ENCODE results near the gene SCNN1A. TPM values are rescaled to one million over a fixed set of nuclear protein-coding genes. Genes with fewer than 3 reads are reported as not detected.

The SCNN1A gene
- total RNA-seq, 1 donor from 2014 or later, result not detected

DNA sequence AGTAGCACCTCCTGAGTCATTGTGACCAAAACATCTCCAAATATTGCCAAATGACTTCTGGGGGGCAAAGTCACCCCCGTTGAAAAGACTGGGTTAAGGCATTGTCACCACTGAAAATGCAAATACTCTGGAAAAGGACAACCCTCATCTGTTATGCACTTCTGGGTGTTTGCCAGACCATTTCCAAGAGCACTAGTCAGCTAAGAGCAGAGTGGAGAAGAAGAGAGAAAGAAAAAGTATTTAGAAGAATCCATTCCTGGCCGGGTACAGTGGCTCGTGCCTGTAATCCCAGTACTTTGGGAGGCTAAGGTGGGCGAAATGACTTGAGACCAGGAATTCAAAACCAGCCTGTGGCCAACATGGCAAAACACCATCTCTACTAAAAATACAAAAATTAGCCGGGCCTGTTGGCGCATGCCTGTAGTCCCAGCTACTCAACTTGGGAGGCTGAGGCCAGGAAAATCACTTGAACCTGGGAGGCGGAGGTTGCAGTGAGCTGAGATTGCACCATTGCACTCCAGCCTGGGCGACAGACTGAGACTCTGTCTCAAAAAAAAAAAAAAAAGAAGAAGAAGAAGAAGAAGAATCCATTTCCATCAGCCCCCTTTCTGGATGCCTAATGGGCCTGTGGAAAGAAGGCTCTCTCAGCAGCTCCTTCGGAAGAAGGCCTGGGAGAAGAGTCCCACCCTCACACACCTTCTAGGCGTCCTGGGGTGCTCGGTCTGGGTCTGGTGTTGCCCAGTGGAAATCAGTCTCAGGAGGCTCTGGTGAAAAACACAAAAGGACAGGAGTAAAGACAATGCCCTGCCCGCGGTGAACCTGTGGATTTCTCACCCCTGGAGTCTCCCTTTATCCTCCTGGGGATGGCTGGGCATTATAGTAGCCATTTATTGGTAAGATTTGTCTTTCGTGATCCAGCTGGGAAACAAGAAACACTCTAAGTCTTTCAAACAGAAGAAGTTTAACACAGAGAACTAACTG lies 5.1 kb upstream of the SCNN1A start:
- H3K4me1 Mint-ChIP-seq (ENCODE audit: low read depth), result peaks cover 9% of the 10 kb centered on the region
- H3K9me3 Mint-ChIP-seq, result no peaks in the 10 kb centered on the region
- DNase-seq (ENCODE audit: low spot score), result no peak
- H3K4me3 Mint-ChIP-seq (ENCODE audit: low read depth), result no peak overlapping the region
- intact Hi-C loops (cut with micrococcal nuclease), result no loop called here
- H3K27me3 Mint-ChIP-seq (ENCODE audit: low read depth), result peaks cover 33% of the 10 kb centered on the region
- H3K27ac Mint-ChIP-seq, result no peak overlapping the region
- H3K36me3 Mint-ChIP-seq (ENCODE audit: low read depth), result no peaks in the 10 kb centered on the region

DNA sequence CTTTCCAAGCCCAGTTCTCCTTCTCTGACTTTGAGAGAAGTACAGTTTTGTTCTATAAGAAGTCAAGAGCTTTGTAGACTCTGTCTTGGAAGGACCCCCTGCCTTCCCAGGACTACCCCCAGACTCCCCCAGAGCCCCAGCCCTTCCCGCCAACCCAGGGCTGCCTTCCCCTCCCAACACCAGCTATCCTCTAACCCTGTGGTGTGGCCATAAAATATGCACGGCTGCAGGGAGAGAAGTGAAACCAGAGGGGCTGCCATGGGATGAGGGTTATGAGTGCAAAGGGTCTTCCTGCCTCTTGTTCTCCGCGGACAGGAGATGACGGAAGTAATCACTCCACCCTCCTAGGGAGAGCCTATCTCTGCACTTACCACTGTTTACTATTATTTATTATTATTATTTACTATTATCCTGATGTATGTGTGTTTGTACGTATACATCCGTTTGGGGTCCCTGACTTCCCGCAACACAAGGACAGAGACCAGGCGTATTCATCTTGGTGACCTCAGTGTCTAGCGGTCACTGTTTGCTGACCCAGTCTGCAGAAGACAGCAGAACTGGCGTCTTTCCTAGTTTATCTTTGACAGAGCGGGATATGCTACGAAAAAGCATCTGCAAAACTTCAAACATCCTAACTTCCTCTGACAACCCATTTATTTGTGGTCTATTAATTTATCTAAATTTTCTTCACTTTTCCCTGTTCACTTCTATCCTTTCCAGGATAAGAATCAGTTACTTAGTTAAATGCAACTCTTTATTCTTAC lies 3.5 kb upstream of the SCNN1A start:
- Mint-ChIP-seq H3K4me1 (ENCODE audit: low read depth) (peaks cover 9% of the 10 kb centered on the region), H3K9me3 (no peaks in the 10 kb centered on the region), H3K36me3 (ENCODE audit: low read depth) (no peaks in the 10 kb centered on the region), H3K27me3 (ENCODE audit: low read depth) (peaks cover 25% of the 10 kb centered on the region), H3K4me3 (ENCODE audit: low read depth) (no peak overlapping the region), H3K27ac (no peak overlapping the region)
- intact Hi-C loops (cut with micrococcal nuclease), result no loop called here
- DNase-seq (ENCODE audit: low spot score), result no peak

DNA sequence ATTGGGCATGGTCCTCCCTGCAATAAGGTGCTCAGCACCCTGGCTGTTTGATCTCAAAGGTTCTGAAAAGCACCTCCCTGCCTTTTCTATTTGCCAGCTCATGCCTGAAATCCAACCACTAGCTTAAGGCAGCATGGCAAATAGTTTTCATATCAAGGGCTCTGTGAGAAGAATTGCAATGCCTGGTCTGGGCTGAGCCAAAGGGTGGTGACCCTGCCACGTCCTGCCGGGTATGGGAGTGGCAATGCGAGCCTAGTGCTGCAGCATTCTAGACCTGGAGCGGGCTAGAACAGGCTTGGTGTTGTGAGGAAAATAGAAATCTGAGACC lies 2.3 kb upstream of the SCNN1A start:
- Mint-ChIP-seq H3K27me3 (ENCODE audit: low read depth) (peaks cover 20% of the 10 kb centered on the region), H3K9me3 (no peaks in the 10 kb centered on the region), H3K36me3 (ENCODE audit: low read depth) (no peaks in the 10 kb centered on the region), H3K4me3 (ENCODE audit: low read depth) (no peak overlapping the region), H3K4me1 (ENCODE audit: low read depth) (peaks cover 11% of the 10 kb centered on the region), H3K27ac (no peak overlapping the region)
- intact Hi-C loops (cut with micrococcal nuclease), result no loop called here
- DNase-seq (ENCODE audit: low spot score), result no peak

DNA sequence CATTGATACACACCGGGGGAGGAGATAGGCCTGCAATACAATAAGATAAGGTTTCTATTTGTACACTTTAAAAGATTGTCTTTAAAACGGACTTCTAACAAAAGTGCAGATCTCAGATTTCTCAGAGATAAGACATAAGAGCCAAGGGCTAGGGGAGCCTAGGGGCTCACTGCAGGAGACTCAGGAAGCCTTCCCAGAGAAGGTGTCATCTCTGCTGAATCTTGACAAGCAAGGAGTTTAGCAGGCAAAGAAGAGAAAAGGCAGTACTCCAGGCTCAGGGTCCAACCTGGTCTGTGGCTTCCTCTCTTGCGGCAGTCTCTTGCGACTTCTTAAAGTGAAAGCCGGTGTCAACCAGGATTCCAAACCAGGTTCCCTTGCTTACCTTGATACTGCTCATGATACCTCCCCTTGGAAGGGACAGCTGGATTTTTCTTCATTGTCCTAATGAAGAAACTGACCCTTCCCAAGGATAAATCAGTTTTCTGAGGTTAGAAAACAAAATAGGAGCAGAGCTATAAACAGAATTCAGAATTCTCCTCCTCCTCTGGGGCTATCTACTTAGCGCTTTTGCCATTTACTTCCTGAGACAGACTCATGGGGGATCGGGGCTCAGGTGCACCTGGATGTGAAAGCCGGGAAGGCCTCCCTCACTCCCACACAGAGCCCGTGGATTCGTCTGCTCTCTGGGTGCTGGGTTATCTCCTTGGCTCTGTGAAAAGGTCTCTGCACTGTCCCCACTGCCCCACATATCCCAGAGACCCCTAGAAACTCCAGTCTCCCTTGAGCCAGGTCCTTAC lies 1.7 kb upstream of the SCNN1A start:
- Mint-ChIP-seq H3K4me3 (ENCODE audit: low read depth) (no peak overlapping the region), H3K27me3 (ENCODE audit: low read depth) (peaks cover 17% of the 10 kb centered on the region), H3K4me1 (ENCODE audit: low read depth) (peaks cover 17% of the 10 kb centered on the region), H3K9me3 (no peaks in the 10 kb centered on the region), H3K27ac (no peak overlapping the region), H3K36me3 (ENCODE audit: low read depth) (no peaks in the 10 kb centered on the region)
- DNase-seq (ENCODE audit: low spot score), result no peak
- intact Hi-C loops (cut with micrococcal nuclease), result no loop called here

DNA sequence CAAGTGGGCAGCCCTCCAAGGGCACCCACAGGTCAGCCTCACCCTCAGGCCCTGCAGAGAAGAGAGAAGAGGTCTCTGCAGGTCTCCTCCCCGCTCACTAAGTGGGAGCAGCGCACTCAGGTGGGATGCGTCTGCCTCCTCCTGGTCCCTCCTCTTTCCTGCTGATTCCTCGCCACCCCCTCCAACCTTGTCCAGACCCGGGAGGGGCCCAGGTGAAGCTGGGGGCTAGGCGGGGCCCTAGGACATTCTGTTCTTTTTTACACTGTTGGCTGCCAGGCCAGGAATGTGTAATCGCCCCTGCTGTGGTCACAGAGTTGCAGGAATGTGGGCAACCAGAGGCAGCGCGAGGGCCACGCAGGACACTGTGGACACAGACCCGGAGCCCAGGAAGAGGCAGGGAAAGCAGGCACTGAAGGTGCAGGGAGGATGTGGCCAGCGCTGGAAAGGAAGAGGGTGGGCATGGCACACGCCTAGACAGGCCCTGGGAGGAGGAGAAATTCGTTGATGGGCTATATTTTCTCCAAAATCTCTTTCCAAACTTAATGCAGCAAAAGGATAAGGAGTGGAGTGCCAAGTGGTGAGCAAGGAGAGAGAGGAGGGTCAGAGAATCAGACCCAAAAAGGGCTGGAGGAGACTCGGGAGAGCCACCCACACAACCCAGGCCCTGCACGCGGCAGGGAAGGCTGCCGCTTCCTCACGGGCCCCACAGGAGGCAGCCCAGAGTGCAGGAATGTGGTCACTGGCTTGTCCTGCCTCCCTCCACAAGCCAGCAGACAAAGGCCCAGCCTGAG lies 911 bp upstream of the SCNN1A start:
- H3K27ac Mint-ChIP-seq, result no peak overlapping the region
- peaks cover 9% of the 10 kb centered on the region for H3K27me3 Mint-ChIP-seq (ENCODE audit: low read depth)
- H3K9me3 Mint-ChIP-seq, result no peaks in the 10 kb centered on the region
- no peaks in the 10 kb centered on the region for H3K36me3 Mint-ChIP-seq (ENCODE audit: low read depth)
- H3K4me3 Mint-ChIP-seq (ENCODE audit: low read depth), result no peak overlapping the region
- intact Hi-C loops (cut with micrococcal nuclease), result no loop called here
- DNase-seq (ENCODE audit: low spot score), result no peak
- H3K4me1 Mint-ChIP-seq (ENCODE audit: low read depth), result peaks cover 18% of the 10 kb centered on the region

DNA sequence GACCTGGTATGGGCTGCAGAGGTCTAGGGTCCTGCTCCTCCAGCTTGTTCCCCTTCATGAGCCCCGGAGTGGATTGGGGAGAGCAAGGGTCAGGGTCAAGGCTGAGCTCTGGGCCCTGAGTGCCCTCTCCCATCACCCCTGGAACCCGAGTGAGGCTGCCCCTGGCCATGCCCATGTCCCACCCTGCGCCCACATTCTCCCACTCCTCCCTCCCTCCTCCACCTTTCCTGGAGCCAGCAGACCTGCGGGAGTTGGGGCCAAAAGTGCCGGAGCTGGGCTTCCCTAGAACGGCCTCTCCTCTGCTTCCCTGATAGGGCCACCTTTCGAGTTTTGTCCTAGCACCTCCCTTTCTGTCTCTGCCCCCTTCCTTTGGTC lies 590 bp downstream of the SCNN1A start:
- no peaks in the 10 kb centered on the region for H3K27me3 Mint-ChIP-seq (ENCODE audit: low read depth)
- intact Hi-C loops (cut with micrococcal nuclease), result no loop called here
- H3K9me3 Mint-ChIP-seq, result no peaks in the 10 kb centered on the region
- no peak for DNase-seq (ENCODE audit: low spot score)
- peaks cover 18% of the 10 kb centered on the region for H3K4me1 Mint-ChIP-seq (ENCODE audit: low read depth)
- H3K4me3 Mint-ChIP-seq (ENCODE audit: low read depth), result no peak overlapping the region
- H3K27ac Mint-ChIP-seq, result no peak overlapping the region
- H3K36me3 Mint-ChIP-seq (ENCODE audit: low read depth), result no peaks in the 10 kb centered on the region

DNA sequence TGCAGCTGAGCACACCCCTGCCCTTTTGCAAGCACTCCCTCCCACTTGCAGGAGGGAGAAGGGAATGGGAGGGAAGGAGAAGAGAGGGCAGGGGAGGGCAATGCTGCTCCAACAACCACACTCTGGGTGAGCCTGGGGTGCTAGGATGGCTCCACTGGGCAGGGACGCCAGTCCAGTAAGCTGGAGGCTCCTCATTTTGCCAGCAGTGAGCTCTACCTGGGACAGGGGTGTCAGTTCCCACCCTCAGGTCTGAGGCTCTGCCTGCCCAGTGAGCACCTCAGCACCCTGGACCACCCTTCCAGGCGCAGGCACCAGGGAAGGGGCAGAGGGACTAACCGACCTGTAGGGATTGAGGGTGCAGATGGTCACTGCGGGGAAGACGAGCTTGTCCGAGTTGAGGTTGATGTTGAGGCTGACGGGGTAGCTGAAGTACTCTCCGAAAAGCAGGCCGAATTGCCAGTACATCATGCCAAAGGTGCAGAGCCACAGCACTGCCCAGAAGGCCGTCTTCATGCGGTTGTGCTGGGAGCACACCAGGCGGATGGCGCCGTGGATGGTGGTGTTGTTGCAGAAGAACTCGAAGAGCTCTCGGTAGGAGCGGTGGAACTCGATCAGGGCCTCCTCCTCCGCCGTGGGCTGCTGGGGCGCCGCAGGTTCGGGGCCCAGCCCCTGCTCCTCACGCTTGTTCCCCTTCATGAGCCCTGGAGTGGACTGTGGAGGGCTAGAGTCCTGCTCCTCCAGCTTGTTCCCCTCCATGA lies 1.2 kb downstream of the SCNN1A start:
- no peak for DNase-seq (ENCODE audit: low spot score)
- H3K4me1 Mint-ChIP-seq (ENCODE audit: low read depth), result peaks cover 18% of the 10 kb centered on the region
- no peak overlapping the region for H3K4me3 Mint-ChIP-seq (ENCODE audit: low read depth)
- no peaks in the 10 kb centered on the region for H3K27me3 Mint-ChIP-seq (ENCODE audit: low read depth)
- intact Hi-C loops (cut with micrococcal nuclease), result no loop called here
- H3K36me3 Mint-ChIP-seq (ENCODE audit: low read depth), result no peaks in the 10 kb centered on the region
- H3K9me3 Mint-ChIP-seq, result no peaks in the 10 kb centered on the region
- no peak overlapping the region for H3K27ac Mint-ChIP-seq

DNA sequence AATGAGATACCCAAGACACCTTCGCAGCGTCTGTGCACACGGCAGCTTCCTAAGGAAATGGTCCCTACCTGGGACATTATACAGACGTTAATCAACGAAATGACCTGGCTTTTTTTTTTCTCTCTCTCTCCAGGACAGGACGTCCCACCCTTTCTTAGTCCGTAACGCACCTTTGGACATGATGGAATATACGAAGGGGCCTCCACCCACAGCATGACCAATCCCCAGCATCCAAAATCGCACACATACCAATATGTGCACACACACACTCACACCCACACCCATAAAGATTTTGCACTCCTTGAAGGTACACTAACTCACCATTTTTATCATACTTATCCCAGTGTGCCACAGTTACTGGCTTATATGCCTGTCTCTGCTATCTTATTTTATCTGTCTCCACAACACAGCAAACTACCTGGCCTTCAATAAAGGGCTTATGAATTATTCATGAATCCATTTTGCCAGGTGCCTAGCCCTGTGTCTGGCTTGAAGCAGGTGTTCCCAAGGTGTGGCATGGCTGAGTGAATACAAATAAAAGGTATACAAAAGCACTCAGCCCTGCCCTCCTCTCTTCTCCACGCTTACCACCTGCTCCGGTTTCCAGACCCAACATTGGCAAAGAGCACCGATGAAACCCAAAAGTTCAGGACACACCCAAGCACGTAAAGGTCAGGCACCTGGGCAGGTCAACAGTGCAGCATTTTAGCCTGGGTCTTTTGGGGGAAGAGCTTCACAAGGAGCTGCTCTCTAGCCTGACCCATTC lies 2.2 kb downstream of the SCNN1A start:
- intact Hi-C loops (cut with micrococcal nuclease), result no loop called here
- Mint-ChIP-seq H3K36me3 (ENCODE audit: low read depth) (no peaks in the 10 kb centered on the region), H3K4me1 (ENCODE audit: low read depth) (peaks cover 26% of the 10 kb centered on the region), H3K4me3 (ENCODE audit: low read depth) (no peak overlapping the region), H3K27ac (no peak overlapping the region), H3K27me3 (ENCODE audit: low read depth) (no peaks in the 10 kb centered on the region), H3K9me3 (no peaks in the 10 kb centered on the region)
- DNase-seq (ENCODE audit: low spot score), result no peak

DNA sequence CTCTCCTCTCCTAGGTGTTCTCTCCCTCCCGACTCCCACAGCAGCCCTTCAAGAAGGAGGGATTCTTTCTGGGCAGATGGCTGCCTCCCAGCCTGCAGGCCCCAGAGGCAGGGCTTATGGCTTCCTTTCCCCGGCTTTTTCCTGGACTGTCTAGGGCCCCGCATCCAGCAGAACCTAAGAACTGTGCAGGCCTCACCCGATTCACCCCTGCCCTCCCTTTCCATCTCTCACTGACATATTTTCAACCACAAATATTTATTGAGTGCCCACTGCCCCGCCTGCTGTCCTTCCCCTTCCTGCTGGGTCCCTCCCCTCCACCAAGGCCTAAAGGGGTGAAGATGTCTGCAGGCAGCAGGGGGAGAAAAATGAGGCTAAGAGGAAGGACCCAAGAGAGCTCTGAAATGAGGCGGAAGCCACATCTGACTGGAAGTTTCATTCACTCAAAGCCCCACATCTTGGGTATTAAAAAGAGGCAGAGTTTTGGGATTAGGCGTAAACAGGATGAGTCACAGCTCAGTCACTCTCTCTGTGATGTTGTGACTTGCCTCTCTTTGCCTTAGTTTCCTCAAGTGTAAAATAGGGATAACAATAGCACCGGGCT lies 2.9 kb downstream of the SCNN1A start:
- H3K27me3 Mint-ChIP-seq (ENCODE audit: low read depth), result no peaks in the 10 kb centered on the region
- no peak for DNase-seq (ENCODE audit: low spot score)
- no peak overlapping the region for H3K4me3 Mint-ChIP-seq (ENCODE audit: low read depth)
- peaks cover 31% of the 10 kb centered on the region for H3K4me1 Mint-ChIP-seq (ENCODE audit: low read depth)
- peak overlapping the region; percentile 51 for H3K27ac Mint-ChIP-seq
- no peaks in the 10 kb centered on the region for H3K9me3 Mint-ChIP-seq
- H3K36me3 Mint-ChIP-seq (ENCODE audit: low read depth), result no peaks in the 10 kb centered on the region
- intact Hi-C loops (cut with micrococcal nuclease), result no loop called here

DNA sequence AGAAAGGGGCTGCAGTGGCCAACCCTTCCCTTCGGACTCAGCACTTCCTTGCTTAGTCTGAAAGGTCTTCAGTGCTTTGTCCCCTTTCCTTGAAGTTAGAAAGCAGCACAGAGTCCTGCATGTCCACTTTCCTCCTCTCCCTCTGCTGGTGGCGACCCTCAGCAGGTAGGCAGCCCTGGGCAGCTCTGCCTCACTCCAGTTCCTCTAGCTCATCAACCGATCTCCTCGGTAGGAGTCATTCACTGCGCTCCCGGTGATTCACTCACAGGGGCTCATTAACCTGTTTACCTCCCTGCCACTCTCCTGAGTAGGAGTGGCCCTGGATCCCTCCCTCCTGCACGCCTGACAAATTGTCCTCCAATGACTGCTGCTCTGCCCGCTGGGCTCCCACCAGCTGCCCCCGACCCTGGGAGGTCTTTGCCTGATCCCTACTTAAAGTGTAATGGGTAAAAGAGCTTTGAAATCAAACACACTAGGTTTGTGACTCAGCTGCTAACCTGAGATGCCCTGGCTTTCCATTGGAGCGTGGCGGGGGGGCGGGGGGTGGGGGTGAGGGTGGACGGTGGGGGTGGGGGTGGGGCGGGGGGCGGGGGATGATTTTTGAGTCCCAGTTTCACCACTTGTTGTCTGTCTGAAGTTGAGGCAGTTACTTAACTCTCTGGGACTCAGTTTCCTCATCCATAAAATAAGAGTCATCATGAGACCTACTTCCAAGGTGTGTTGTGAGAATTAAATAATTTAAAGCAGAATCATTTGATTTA lies 4.2 kb downstream of the SCNN1A start:
- Mint-ChIP-seq H3K4me3 (ENCODE audit: low read depth) (no peak overlapping the region), H3K27ac (no peak overlapping the region), H3K36me3 (ENCODE audit: low read depth) (no peaks in the 10 kb centered on the region), H3K9me3 (no peaks in the 10 kb centered on the region), H3K4me1 (ENCODE audit: low read depth) (peaks cover 28% of the 10 kb centered on the region), H3K27me3 (ENCODE audit: low read depth) (no peaks in the 10 kb centered on the region)
- intact Hi-C loops (cut with micrococcal nuclease), result no loop called here
- no peak for DNase-seq (ENCODE audit: low spot score)
